H9 (cell line): ENCODE measurements around the gene KIF4A. TPM values are rescaled to one million over a fixed set of nuclear protein-coding genes. Genes with fewer than 3 reads are reported as not detected.
A peak's percentile ranks its signal among the peaks of the same experiment; 100 is the strongest.

Source experiments
- DNase-seq: peaks from one replicate; pipeline ENCODE4 v3.0.0-alpha.2; 2017
- H2AFZ ChIP-seq: one replicate; pipeline ENCODE4 v1.6.1; 2013; ENCODE audit warnings: mild to moderate bottlenecking, low read length, control low read depth, moderate library complexity
- H2AK5ac ChIP-seq: 2 replicates; pipeline ENCODE4 v1.6.1; 2013; ENCODE audit warnings: low read length, control low read depth, mixed read lengths; ENCODE audit not compliant: insufficient read length
- H2BK120ac ChIP-seq: one replicate; pipeline ENCODE4 v1.6.1; 2013; ENCODE audit warnings: low read depth, mild to moderate bottlenecking, low read length, control low read depth, inconsistent platforms; ENCODE audit not compliant: poor library complexity, severe bottlenecking
- H2BK12ac ChIP-seq: 2 replicates; pipeline ENCODE4 v1.6.1; 2013; ENCODE audit warnings: low read length, control low read depth, mixed read lengths, low read depth; ENCODE audit not compliant: insufficient read length
- H2BK15ac ChIP-seq: 2 replicates; pipeline ENCODE4 v1.6.1; 2013; ENCODE audit warnings: low read depth, low read length, control low read depth
- H2BK20ac ChIP-seq: one replicate; pipeline ENCODE4 v1.6.1; 2013; ENCODE audit warnings: low read depth, mild to moderate bottlenecking, low read length, control low read depth, inconsistent platforms; ENCODE audit not compliant: poor library complexity, severe bottlenecking
- H2BK5ac ChIP-seq: 2 replicates; pipeline ENCODE4 v1.6.1; 2013; ENCODE audit warnings: low read length, control low read depth, mixed read lengths; ENCODE audit not compliant: insufficient read length
- H3K14ac ChIP-seq: 2 replicates; pipeline ENCODE4 v1.6.1; 2013; ENCODE audit warnings: low read length, control low read depth; ENCODE audit not compliant: insufficient read depth
- H3K18ac ChIP-seq: 2 replicates; pipeline ENCODE4 v1.6.1; 2013; ENCODE audit warnings: low read depth, mild to moderate bottlenecking, mixed read lengths, low read length, control low read depth; ENCODE audit not compliant: insufficient read length
- H3K23ac ChIP-seq: 2 replicates; pipeline ENCODE4 v1.6.1; 2013; ENCODE audit warnings: low read length, control low read depth, mixed read lengths, low read depth; ENCODE audit not compliant: insufficient read length
- H3K23me2 ChIP-seq: 2 replicates; pipeline ENCODE4 v1.6.1; 2013; ENCODE audit warnings: low read depth, mild to moderate bottlenecking, mixed read lengths, low read length, control low read depth; ENCODE audit not compliant: insufficient read length, poor library complexity, severe bottlenecking
- H3K27ac ChIP-seq: 2 replicates; pipeline ENCODE4 v1.5.1; 2013; ENCODE audit warnings: low read length, control low read depth, mixed read lengths, low read depth; ENCODE audit not compliant: insufficient read length
- H3K27me3 ChIP-seq: 2 replicates; pipeline ENCODE4 v1.6.1; 2013; ENCODE audit warnings: low read length, control low read depth, inconsistent platforms; ENCODE audit not compliant: insufficient read depth
- H3K4ac ChIP-seq: 2 replicates; pipeline ENCODE4 v1.6.1; 2013; ENCODE audit warnings: low read depth, mild to moderate bottlenecking, control low read depth, inconsistent platforms, low read length, moderate library complexity
- H3K4me1 ChIP-seq: 2 replicates; pipeline ENCODE4 v1.6.1; 2013; ENCODE audit warnings: low read length, control low read depth, inconsistent platforms; ENCODE audit not compliant: insufficient read depth
- H3K4me2 ChIP-seq: 2 replicates; pipeline ENCODE4 v1.6.1; 2013; ENCODE audit warnings: low read length, control low read depth, mixed read lengths; ENCODE audit not compliant: insufficient read length, insufficient read depth
- H3K56ac ChIP-seq: 2 replicates; pipeline ENCODE4 v1.6.1; 2013; ENCODE audit warnings: low read depth, mild to moderate bottlenecking, mixed read lengths, low read length, control low read depth; ENCODE audit not compliant: insufficient read length
- H3K79me1 ChIP-seq: 2 replicates; pipeline ENCODE4 v1.6.1; 2013; ENCODE audit warnings: low read depth, mild to moderate bottlenecking, moderate library complexity, low read length, control low read depth, inconsistent platforms; ENCODE audit not compliant: insufficient read depth, poor library complexity, severe bottlenecking
- H3K79me2 ChIP-seq: 2 replicates; pipeline ENCODE4 v1.6.1; 2013; ENCODE audit warnings: low read length, control low read depth, inconsistent platforms; ENCODE audit not compliant: insufficient read depth
- H3K9ac ChIP-seq: 2 replicates; pipeline ENCODE4 v1.6.1; 2013; ENCODE audit warnings: low read length, control low read depth, mixed read lengths; ENCODE audit not compliant: insufficient read length; ENCODE audit errors: extremely low read depth
- H3K9me3 ChIP-seq: one replicate; pipeline ENCODE4 v1.6.1; 2013; ENCODE audit warnings: low read depth, low read length, inconsistent platforms; ENCODE audit not compliant: control insufficient read depth
- H3T11ph ChIP-seq: one replicate; pipeline ENCODE4 v1.6.1; 2013; ENCODE audit warnings: mild to moderate bottlenecking, low read length, control low read depth, inconsistent platforms
- H4K20me1 ChIP-seq: one replicate; pipeline ENCODE4 v1.6.1; 2013; ENCODE audit not compliant: control insufficient read depth, insufficient read length, insufficient read depth
- H4K5ac ChIP-seq: 2 replicates; pipeline ENCODE4 v1.6.1; 2013; ENCODE audit warnings: low read depth, mild to moderate bottlenecking, mixed read lengths, low read length, control low read depth; ENCODE audit not compliant: insufficient read length
- H4K8ac ChIP-seq: replicated peaks from 2 replicates; pipeline ENCODE4 v1.6.1; 2013; ENCODE audit warnings: low read length, control low read depth, mixed read lengths, low read depth; ENCODE audit not compliant: insufficient read length
- H4K91ac ChIP-seq: 2 replicates; pipeline ENCODE4 v1.6.1; 2013; ENCODE audit warnings: low read depth, mild to moderate bottlenecking, moderate library complexity, mixed read lengths, low read length, control low read depth; ENCODE audit not compliant: insufficient read length
- H3K27ac Mint-ChIP-seq, 3 experiments: 2 replicates in 2 of 3; 3 replicates in 1 of 3; pipeline ENCODE4 v1.8.0; 2020 to 2021; ENCODE audit warnings: mixed read lengths in 3 of 3, mild to moderate bottlenecking in 1 of 3, moderate library complexity in 1 of 3
- H3K27me3 Mint-ChIP-seq: 2 replicates; pipeline ENCODE4 v1.8.0; 2021; ENCODE audit warnings: low read depth, mild to moderate bottlenecking, moderate library complexity, mixed read lengths
- H3K36me3 Mint-ChIP-seq, 3 experiments: 2 replicates in 2 of 3; 3 replicates in 1 of 3; pipeline ENCODE4 v1.8.0; 2020 to 2021; ENCODE audit warnings: low read depth in 3 of 3, mixed read lengths in 3 of 3; ENCODE audit not compliant: insufficient read depth in 1 of 3
- H3K4me1 Mint-ChIP-seq, 2 experiments: 2 replicates each; pipeline ENCODE4 v1.8.0; 2020; ENCODE audit warnings: mixed read lengths in 2 of 2
- H3K4me3 Mint-ChIP-seq, 2 experiments: 2 replicates in 1 of 2; 3 replicates in 1 of 2; pipeline ENCODE4 v1.8.0; 2020 to 2021; ENCODE audit warnings: mild to moderate bottlenecking in 2 of 2, mixed read lengths in 2 of 2, moderate library complexity in 1 of 2
- H3K9me3 Mint-ChIP-seq, 2 experiments: 2 replicates in 1 of 2; 3 replicates in 1 of 2; pipeline ENCODE4 v1.8.0; 2020; ENCODE audit warnings: mild to moderate bottlenecking in 2 of 2, mixed read lengths in 2 of 2, moderate library complexity in 1 of 2
- CTCF ChIP-seq: fragments of 200-600 bp; sonication (generic); conservative IDR thresholded peaks from 3 replicates; pipeline ENCODE4 v1.8.0; 2021; ENCODE audit warnings: antibody characterized with exemption, mild to moderate bottlenecking
- WGBS: extraction: QIAGEN DNeasy Blood & Tissue Kit; methylation state at CpG from one replicate; pipeline ENCODE4 v1.1.7; 2013; ENCODE audit warnings: missing lambda C conversion rate, low lambda C conversion rate, mixed read lengths; ENCODE audit not compliant: insufficient read length; ENCODE audit errors: extremely low coverage; 5-methylcytosine and 5-hydroxymethylcytosine counted together
- total RNA-seq: library from RNA; stranded (reverse); gene quantifications from 2 replicates; pipeline ENCODE4 v1.2.1, GENCODE V29; 2021

KIF4A gene
- total RNA-seq, 1 experiment from 2014 or later = 41.8 TPM

- Histone ChIP-seq H3K4me2 (no peak overlapping the region), H4K8ac (no peak overlapping the region), H3T11ph (no peak overlapping the region), H2BK20ac (no peak overlapping the region), H4K5ac (no peak overlapping the region), H3K23ac (no peak overlapping the region), H3K56ac (no peak overlapping the region), H3K4ac (no peak overlapping the region), H3K4me1 (no peaks in the 10 kb centered on the region), H3K14ac (no peak overlapping the region), H2BK5ac (no peak overlapping the region), H3K9me3 (peaks cover 67% of the 10 kb centered on the region), H2BK120ac (no peak overlapping the region), H2AK5ac (no peak overlapping the region), H2BK15ac (no peak overlapping the region), H3K79me2 (no peaks in the 10 kb centered on the region), H3K9ac (no peak overlapping the region), H3K79me1 (no peaks in the 10 kb centered on the region), H3K18ac (no peak overlapping the region), H3K27me3 (peaks cover 2% of the 10 kb centered on the region; the same call in 1 of the 2 replicates), H3K23me2 (no peaks in the 10 kb centered on the region), H2AFZ (no peak overlapping the region), H2BK12ac (no peak overlapping the region), H4K20me1 (no peaks in the 10 kb centered on the region), H3K27ac (no peak overlapping the region), H4K91ac (no peak overlapping the region)
- DNase-seq = no peak
- peaks cover 0 to 4% (median 4%) of the 10 kb centered on the region in 3 experiments; a peak in 1 of 7 replicates for H3K36me3 Mint-ChIP-seq
- H3K4me3 Mint-ChIP-seq = peak overlapping the region in 1 of 2 experiments; percentile 64; a peak in 3 of 5 replicates
- peaks cover 0 to 9% of the 10 kb centered on the region in 2 experiments; a peak in 2 of 4 replicates for H3K4me1 Mint-ChIP-seq
- H3K27me3 Mint-ChIP-seq = peaks cover 28% of the 10 kb centered on the region
- H3K9me3 Mint-ChIP-seq = peaks cover 66 to 68% of the 10 kb centered on the region in 2 experiments
- no peak overlapping the region for H3K27ac Mint-ChIP-seq
- WGBS = no CpG with 5 or more reads among the region's 9 CpGs
- no peak for TF ChIP-seq CTCF
These were observed 156.0 kb downstream of the KIF4A start for GRCh38 chrX:70445951-70446350.
